Activated CD4-positive, alpha-beta T cell treated with anti-CD3 and anti-CD28 coated beads, Interleukin-2, amount 50 U/mL, for 48 hours (primary cell): Measurements from ENCODE around the gene GGA1.
A peak's percentile ranks its signal among the peaks of the same experiment; 100 is the strongest.

Experiments
- DNase-seq, 2 experiments: peaks; one replicate each; pipeline ENCODE4 v3.0.0-alpha.2; 2020

The GGA1 gene

DNA sequence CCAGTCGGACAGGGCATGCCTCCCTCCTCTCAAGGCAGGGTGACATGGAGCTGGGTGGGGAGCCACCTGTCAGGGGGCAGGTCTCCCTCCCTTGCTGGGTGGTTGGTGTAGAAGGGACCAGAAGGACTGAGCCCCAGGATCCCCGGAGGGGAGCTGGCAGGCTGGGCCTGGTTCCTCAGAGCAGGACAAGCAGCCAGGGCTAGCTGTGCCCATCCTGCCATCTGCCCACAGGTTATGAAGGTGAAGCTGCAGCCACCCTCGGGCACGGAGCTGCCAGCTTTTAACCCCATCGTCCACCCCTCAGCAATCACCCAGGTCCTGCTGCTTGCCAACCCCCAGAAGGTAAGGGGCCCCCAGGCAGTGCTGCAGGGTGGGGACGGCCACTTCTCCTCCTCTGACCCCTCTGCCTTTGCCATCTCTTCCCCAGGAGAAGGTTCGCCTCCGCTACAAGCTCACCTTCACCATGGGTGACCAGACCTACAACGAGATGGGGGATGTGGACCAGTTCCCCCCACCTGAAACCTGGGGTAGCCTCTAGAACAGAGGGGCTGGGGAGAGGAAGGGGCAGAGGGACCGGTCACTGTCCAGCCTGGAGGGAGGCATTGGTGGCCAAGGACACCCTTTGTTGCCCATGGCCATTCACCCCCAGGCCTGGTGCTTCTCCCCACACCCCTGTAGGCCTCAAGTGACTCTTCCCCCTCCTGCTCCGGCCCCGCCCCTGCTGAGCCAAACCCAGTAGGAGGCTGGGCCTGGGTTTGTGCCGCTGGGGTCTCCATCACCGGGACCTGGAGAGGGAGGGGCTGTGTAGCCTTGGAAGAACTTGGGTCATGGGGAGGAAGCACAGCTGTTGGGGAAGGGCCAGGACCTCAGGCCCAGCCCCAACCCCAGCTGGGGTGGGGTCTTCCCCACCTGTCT is 23.8 kb downstream of the GGA1 start:
- peak; percentile 39 to 47 for DNase-seq

DNA sequence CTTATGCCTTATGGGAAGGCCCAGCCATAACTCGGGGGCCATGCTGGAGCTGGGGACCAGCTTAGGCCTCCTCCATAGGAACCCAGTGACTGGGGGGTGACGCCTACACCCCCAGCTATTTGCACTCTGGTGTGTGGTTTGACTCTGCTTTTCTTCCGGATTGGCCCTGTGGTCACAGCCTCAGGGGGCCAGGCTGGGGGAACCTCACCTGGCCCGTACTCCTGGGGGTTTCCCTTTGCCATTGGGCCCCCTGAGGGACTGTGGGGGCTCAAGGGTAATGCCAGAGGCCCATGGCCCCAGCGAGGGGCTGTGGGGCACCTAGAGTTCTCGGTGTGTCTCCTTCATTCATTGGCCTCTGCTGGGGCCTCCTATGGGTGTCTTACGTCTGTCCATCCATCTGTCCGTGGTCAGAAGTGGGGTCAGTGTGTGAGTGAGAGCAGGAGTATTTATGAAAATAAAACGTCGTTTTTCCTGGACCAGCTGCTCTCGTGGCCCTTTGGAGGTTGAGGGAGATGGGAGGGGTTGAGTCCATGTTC is 24.5 kb downstream of the GGA1 start:
- peak; percentile 45 to 59 for DNase-seq

DNA sequence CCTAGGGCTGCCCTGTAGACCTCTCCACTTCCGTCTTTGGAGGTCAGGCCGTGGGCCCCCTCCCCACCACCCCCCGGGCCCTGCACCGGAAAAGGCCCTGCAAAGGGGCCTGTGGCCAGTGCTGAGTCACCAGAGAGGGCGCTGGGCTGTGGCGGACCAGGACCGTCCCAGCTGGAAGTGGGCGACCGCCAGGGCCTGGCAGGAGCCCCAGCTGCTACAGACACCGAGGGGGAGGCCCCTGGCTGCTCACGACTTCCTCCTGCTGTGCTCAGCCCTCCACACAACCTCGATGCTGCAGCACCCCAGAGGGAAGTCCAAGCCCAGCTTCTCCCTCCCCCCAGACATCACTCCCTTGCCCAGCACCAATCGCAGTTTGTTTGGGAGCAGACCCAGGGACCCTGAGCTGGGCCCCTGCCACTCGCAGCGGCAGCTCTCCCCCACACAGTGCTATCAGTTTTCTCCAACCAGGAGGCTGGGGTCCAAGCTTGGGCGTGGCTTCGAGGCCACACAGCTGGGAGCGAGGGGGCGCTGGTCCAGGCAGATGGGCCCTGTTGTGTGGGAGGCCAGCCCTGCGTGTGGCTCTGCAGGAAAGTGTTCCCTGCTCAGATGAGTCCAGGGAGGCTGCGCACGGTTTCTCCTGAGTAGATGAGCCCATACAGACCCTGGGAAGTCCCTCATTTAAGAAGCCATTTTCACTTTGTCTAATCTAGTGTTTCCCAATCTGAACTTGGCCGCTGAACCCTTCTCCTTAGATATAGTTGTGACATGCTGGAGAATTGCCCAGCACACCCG is 25.2 kb downstream of the GGA1 start:
- peak; percentile 72 to 75 for DNase-seq

DNA sequence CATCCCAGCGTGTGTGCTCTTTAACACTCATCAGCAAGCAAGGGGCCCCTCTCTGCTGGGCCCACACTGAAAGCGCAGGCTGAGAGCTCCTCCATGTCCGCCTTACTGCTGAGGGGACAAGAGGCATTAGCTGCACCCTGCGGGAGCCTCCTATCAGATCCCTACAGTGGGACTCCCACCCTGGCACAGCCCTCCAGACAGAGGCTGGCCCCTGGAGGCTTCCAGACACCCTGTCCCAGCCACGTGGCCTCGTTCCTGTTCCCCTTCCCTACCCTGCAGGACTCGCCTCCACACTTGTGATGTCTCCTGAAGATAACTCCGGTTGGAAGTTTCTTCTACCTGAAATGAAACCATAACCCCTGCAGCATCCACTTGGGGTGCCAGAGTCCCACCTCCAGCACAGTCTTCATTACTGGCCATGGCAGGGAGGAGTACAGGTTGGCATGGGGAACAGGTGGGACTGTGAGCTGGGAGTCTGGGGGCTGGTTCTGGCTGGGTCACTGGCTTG is 25.8 kb downstream of the GGA1 start:
- DNase-seq = peak in 1 of 2 experiments; percentile 31

DNA sequence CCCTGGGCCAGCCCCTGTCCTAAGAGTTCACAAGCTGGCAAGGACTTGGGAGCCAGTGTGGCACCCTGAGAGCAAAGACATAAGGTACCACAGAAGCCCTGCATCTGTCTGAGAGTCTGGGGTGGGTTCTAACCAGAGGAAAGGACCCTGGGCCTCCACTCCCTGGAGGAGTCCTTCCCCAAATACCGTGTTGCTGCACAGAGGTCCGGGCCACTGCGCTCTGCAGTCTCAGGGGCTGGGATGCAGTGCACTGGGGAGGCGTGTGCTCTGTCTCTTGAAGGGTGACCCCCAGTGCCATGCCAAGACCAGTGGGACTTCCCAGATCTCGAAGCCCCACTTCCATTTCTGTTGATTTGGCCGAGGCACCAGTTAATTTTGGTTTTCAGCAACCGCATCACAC is 26.5 kb downstream of the GGA1 start:
- DNase-seq = no peak

DNA sequence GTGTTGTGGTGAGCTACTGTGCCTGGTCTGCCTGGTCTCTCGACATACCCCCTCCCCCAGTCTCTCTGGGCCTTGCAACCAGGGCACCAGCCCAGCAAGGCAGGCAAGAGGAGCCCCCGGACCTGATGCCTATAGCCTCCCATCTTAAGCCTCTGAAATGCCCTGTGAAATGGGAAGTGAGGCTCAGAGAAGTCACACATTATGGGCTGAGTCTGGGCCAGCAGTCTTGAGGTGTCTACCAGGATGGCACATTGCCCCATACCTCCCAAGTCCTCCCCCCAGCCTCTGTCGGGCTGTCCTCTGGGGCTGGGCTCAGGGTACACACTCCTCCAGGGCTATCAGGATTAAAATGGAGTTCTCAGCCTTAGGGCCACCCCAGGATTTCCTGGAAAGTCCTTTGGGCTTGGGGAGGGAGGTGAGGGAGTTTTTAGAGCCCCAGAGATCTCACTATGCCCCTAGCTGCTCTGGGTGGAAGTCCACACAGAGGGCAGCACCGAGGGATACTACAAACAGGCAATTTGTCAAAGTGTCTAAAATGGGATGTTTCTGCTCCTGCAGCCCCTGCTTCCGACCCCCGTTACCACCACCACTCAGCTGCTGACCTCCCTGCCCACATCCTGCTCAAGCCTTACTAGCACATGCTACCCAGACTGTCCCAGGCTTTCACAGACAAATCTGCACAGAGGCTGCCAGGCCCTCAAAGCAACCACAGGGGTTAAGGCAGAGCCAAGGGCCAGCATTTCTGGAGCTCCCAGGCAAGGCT is 27.7 kb downstream of the GGA1 start:
- DNase-seq = peak in 1 of 2 experiments; percentile 30

DNA sequence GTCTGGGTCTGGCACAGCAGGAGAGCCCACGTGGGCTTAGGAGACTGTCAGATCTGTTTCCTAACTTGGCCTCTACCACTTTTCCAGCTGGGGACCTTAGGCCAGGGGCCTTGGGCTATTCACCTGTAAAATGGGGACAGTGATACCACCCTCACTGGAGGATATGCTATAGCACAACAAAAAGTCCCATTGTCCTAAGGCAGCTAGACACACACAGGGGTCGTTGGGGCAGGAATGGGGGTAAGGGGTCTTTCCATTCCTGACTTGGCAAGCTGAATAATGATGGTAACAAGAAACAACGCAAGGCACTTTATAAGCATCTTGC is 28.3 kb downstream of the GGA1 start:
- no peak for DNase-seq

DNA sequence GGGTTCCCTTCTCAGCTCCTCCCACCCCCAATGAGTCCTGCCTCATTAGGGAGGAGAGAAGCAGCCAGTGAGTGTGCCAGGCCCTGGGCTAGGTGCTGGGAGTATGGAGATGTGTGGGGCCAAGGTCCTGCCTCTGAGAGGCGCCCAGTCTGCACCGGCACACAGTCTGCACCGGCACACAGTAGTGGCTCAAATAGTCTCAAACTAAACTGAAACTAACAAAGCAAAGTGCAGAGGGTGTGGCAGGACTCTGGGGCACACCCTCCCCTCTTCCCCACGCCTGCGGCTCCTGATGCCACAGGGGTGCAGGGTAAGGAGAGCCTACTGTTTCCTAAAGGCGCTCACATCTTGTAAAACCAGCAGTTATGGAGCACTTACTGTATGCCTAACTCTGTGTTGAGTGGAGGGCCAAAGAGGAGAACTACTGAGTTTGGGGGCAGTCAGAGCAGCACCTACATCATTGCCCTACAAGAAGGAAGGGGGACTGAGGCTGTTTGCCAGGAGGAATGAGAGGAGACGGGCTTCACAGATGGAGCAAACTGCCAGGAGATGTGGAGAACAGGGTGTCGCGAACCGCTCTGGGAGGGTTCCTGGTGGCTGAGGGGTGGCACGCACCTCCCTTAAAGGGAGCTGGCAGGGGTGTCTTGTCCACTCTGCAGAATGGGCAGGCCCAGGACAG is 29.9 kb downstream of the GGA1 start:
- DNase-seq = peak; percentile 34 to 46

DNA sequence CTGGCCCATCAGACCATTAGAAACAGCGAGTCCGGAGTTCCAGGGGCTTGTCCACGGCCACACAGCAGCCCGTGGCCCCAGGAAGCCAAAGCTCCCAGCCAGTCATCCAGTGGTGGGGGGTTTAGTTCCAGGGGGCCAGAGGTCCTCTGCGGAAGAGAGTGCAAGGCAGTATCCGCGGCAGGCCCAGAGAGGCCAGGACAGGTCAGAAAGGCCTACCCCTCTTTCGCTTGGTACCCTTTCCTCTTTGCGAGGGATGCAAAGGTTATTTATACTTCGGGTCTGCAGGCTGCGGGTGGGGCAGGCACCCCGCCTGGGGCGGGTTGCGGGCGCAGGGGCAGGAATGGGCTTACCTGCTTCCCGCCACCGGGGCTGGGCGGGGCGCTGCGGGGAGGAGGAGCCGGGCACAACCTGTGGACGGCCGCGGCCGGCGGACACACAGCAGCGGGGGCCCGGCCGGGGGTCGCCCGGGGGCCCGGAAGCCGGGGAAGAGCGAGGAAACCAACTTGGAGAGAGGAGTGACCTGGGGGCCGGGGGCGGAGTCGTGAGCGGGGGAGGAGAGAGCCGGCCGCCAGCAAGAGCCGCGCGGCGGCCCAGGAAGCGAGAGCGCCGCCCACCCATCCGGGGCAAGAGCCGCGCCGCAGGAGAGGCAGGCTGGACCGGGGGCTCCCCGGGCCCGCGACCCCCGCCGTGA is 30.6 kb downstream of the GGA1 start, which contains the start of gene SH3BP1:
TSS of gene SH3BP1 (plus strand) at position 600 of the 691 bp plus-strand sequence. CDS start 119 bp downstream, outside the sequence.
- peak; percentile 64 to 72 for DNase-seq

DNA sequence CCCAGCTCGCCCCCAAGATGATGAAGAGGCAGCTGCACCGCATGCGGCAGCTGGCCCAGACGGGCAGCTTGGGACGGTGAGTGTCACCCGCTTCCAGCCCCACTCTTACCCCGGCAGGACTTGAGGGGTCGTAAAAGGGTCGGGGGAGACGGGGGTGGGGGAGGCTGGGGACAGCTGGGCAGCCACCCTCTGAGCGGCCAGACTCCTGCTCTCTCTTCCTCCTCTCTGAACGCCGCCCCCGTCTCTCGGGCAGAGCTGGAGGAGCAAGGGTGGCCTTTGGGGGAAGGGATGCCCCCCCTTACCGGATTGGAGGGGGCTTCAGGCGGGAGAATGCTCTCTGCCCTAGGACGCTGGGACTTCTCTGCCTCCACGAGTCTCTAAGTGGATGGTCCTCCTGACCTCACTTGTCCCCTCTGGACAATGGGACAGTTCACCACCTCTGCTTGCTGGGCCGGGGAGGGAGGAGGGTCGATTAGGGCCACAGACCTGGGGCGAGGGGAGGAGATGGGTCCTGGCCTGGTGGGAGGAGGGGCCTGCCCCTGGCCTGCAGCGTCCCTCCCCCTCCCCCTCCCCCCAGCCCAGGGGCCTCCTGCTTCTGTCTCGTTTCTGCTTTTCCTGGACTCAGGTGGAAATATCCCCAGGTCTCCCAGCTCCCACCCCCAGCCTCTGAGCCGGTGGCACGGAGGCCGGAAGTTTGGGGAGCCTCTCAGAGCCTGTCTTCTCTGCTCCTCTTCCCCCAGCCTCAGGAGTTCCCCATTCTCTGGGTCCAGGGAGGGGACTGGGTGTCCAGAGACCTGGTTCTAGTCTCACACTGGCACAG is 31.3 kb downstream of the GGA1 start:
- DNase-seq = peak; percentile 37 to 43

DNA sequence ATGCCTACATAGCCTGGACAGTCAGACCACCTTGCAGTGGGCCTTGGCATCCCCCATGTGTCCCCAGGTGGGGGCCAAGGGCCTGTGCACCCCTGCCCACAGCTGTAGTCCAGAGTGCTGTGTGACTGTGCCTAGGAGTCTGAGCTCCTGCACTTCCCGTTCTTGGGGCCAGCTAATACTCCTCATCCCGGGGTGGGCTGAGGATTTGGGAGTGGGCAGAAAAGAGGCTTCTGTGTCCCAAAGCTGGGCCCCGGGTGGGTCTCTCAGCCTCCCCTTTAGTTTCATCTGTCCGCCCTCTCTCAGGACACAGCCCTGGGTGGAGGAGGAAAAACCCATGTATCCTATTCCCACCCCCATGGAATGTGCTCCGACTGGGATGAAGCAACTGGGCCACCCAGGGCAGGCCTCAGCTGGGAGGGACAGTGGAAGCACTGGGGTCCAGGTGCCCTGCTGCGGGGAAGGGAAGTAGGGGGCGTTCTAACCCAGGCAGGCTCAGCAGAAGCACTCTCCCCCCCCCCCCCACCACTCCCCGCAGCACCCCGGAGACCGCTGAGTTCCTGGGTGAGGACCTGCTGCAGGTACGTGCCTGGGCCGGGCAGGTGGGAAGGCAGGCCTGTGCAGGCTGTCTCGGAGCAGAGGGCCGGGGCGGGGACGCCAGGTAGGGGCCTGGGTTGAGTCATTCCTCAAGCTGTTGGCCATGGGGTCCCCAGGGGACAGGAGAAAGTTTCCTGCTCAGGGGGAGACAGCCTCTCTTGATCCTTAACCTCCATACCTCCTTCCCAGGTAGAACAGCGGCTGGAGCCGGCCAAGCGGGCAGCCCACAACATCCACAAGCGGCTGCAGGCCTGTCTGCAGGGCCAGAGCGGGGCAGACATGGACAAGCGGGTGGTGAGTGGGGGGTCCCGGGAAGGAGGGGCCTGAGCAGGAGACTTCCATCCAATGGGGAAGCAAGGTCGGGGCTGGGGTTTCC is 32.2 kb downstream of the GGA1 start:
- no peak for DNase-seq

DNA sequence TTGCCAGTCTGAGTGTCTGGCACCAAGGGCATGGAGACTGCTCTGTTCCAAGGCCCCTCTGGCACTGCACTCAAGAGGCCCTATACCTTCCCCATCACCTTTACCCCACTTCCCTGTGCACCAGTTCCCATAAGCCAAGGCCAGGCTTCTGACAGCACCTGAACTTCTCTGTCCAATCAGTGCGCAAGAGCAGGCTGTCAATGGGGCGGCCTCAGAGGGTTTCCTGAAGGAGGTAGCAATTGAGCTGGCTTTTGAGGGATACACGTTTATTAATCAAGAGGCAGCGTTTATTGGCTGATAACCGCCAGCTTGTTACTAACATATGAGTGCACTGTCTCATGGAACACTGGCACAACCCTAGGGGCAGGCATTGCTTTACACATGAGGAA is 32.9 kb downstream of the GGA1 start:
- DNase-seq = no peak

DNA sequence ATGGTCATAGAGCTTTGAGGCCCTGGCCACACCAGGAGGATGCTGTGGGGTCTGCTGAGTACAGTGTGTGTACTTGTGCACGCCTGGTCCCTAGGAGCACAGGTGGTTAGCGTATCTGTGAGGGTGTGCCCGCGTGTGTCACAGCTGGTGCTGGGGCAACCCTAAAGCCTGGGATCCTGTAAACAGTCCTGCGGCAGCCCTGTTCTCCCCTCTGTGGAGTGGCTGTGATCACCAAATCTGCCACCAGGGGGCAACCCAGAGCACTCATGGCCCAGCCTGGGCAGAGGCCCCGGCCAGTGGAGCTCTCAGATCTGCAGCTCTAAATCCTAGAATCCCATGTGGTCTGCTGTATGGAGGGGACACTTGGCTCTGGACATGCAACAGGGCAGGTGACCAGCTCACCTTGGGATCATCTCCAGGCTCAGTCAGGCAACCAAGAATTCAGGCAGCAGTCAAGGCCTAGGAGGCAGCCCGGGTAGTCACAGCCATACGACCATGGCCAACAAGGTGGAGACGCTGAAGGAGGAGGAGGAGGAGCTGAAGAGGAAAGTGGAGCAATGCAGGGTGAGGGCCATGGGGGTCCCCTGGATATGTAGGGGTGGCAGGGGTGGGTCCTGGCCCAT is 34.7 kb downstream of the GGA1 start:
- DNase-seq = peak; percentile 96

DNA sequence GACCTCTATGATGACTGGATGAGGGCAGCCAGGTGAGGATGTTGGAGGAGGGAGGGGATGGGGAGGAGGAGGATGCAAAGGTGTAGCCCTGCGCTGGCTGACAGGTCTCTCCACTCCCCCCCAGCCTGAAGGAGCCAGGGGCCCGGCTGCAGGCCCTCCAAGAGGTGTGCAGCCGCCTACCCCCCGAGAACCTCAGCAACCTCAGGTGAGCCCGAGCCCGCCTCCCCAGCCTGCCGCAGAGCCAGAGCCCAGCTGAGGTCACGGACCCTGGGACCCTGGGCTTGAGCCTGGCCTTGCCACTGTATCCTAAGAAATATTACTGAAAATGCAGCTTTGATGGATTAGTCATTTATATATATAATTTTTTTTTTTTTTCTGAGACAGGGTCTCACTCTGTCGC is 38.7 kb downstream of the GGA1 start:
- no peak for DNase-seq

DNA sequence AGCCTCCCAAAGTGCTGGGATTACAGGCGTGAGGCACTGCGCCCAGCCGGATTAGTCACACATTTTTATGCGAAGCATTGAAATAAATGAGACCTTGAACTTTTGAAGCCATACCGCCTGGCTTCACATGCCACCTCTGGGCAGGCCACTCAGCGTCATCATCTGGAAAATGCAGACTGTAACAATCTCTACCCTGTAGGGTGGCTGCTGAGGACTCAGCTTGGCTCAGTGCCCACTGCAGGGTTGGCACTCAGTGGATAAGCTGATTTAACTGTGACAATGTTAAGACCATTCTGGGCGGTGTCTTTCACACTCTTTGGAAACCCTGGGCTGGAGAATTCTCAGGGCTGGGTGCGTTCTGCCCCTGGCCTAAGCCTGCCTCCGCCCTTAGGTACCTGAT is 39.3 kb downstream of the GGA1 start:
- no peak for DNase-seq

DNA sequence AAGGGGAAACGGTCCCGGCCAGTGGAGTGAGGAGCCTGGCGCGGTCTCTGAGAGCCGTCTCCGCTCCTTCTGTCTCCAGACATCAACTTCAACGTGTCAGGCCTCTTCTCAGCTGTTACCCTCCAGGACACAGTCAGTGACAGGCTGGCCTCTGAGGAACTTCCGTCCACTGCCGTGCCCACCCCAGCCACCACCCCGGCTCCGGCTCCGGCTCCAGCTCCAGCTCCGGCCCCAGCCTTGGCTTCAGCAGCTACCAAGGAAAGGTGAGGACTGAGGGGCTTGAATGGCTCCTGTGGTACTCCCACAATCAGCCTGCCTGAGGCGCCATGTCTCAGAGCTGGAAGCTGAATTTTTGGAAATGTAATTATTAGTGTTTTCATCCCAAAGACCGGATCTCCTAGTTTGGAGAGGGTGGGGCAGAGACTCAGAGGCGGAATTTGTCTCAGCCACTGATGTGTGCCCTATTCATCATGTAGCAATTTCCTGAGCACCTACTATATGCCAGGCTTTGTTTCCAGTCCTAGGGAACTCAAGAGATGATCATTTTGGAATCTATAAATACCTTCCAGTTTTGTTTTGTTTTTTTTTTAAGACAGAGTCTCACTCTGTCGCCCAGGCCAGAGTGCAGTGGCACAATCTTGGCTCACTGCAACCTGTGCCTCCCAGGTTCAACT is 42.0 kb downstream of the GGA1 start:
- DNase-seq = no peak

DNA sequence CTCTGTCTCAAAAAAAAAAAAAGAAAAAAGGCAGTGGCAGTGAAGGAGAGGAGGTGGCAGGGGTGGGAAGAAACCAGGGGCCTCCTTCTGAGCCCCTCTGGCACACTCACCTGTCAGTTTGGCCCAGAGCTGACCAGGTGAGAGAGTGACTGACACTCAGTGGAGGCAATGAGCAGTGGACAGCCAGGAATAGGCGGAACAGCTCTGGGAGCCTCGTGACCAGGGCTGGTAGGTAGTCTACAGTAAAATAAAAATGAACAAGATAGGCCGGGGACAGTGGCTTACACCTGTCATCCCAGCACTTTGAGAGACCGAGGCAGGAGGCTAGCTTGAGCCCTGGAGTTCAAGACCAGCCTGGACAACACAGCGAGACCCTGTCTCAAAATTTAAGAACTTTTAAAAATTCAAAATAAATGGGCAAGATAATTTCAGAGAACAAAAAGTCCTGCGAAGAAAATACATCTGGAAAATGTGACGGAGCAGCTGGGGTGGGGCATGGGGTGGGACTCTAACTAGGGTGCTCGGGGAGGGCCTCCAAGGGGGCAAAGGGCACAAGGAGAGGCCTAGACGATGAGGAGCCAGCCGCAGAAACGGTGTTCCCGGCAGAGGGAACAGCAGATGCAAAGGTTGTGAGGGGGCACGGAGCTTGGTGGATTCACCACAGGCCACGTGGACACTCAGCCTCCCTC is 46.1 kb downstream of the GGA1 start:
- no peak for DNase-seq

DNA sequence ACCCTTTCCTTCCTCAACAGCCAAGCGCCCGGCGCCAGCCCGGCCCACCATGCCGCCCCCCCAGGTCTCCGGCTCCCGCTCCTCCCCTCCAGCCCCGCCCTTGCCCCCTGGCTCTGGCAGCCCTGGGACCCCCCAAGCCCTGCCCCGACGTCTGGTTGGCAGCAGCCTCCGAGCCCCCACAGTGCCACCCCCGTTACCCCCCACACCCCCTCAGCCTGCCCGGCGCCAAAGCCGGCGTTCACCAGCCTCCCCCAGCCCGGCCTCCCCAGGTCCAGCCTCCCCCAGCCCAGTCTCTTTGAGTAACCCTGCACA is 46.6 kb downstream of the GGA1 start:
- DNase-seq = no peak
